GM19372 (cell line): ENCODE results near the gene EHBP1L1.

ENCODE experiments used
- ATAC-seq: cut with Tn5 transposase; IDR thresholded peaks from one replicate; pipeline ENCODE4 v1.9.1; 2021; ENCODE audit warnings: mild to moderate bottlenecking, low read depth, moderate library complexity; ENCODE audit not compliant: unreplicated experiment

Gene EHBP1L1

DNA sequence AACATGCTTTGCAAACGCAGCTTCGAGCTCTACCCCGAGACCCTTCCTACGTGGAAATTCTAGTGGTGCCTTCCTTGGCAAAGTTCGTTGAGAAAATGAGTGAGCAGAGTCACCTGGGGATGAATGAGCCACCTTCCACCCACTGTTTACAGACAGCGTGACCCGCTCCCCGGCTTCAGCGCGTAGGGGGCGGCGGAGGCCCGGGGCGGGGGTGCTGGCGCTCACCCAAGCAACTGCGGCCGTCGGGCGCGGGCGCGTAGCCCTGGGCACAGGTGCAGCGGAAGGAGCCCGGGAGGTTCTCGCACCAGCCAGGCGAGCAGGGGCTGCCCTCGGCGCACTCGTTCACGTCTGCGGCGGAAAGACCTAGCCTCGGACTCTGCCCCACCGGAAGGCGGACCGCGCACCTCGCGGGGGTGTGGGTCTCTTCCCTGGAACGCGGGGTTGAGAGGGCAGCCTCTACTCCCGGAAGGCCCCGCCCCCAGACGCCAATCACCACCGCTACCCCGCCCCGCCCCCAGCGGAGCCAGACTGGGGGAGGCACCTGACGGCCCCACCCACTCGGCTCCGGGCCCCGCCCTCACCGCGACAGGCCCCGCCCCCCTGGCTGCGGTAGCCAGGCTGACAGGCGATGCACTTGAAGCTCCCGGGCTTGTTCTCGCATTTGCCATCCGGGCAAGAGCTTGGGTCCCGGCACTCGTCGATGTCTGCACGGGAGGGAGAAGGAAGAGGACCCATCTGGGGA is 29.5 kb upstream of the EHBP1L1 start:
- ATAC-seq, result peak; percentile 81

DNA sequence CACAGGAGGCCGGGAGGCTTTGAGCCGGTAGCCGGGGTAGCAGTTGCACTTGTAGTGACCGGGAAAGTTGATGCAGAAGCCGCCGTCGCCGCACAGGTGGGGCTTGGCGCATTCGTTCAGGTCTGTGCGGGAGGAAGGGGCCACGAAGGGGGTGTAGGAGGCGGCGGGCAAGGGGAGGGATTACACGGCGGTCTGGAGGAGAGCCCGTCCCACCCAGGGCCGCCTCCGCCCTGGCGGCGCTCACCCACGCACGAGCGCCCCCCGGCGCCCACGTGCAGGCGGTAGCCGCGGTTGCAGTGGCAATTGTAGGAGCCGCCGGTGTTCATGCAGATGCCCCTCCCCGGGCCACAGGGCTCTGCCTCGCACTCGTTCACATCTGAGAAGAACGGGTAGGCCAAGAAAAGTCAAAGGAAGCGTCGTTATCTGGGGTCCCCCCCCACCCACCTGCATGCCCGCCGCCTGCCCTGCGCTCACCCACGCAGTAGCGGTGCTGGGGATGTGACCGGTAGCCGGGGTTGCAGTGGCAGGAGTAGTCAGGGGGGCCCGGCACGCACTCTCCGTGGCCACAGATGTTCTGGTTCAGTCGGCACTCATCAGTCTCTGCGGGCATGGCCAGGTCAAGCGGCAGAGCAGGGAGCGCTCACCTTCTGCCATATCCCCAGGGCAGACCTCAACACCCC is 28.3 kb upstream of the EHBP1L1 start:
- ATAC-seq, result no peak

DNA sequence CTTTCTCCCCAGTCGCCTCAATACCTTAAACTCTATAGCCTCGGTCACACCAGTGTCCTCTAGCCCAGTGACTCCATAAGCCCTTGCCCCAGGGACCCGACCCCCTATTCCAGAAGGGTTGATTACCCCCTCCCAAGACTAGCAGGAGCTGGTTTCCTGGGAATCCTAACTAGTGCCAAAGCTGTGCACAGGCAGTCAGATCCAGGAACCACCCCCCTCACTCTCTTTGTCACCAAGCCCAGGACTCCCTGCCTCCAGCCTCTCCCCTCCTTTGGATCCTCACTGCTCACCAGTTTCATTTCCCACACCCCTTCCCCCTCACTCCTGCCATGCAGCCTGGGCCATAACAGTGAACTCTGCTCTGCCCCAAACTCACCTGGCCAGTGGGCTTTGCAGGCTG is 27.5 kb upstream of the EHBP1L1 start:
- ATAC-seq, result no peak

DNA sequence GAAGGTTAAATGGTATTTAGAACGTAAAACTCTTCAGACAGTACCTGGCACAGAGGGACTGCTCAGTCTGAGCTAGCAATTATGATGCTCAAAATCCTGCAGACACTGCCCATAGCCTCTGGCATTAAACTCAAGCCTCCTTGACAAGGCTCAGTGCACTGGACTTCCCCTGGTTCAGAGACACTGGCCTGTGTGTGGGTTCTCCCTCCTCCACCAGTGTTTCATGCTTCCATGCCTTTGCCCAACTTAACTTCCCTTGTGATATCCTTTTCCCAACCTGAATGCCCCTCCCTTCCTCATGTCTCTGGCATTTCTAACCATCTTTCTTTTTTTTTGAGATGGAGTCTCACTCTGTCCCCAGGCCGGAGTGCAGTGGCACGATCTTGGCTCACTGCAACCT is 26.8 kb upstream of the EHBP1L1 start:
- ATAC-seq, result no peak

DNA sequence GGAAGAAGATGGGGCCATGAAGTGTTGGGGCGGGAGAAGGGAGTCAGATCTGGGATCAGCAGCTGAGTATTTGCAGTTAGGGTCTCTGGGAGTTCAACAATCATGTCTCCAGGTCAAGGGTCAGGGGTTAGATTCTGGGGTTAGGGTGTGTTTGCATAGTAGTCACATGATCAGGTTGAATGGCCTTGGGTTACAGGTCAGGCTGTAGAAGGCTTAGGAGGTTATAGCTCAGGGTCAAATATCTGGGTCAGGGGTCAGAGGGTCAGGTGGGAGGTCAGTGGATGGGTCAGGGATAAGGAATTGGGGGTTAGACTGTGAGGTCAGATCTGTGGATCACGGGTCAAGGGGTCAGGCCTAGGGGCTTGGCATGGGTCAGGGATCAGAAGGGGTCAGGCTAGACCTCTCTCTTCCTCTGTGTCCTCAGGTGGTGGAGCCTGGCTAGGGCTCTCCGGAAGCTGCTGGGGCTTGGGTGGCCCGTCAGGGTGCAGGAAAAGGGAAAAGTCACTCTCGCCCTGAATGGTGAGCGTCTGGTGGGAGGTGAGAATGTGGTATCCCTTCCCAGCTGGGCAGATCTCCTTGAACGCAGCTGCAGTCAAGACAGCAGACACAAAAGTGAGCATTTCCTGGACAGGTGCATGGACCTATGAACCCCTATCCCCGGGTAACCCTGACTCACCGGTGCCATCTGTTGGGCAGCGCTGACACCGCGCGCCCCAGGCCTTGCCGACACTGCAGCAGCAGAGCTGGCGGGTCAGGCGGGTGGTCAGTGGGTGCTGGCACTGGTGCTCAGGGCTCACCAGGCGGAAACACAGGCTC is 24.1 kb upstream of the EHBP1L1 start:
- peak; percentile 69 for ATAC-seq

DNA sequence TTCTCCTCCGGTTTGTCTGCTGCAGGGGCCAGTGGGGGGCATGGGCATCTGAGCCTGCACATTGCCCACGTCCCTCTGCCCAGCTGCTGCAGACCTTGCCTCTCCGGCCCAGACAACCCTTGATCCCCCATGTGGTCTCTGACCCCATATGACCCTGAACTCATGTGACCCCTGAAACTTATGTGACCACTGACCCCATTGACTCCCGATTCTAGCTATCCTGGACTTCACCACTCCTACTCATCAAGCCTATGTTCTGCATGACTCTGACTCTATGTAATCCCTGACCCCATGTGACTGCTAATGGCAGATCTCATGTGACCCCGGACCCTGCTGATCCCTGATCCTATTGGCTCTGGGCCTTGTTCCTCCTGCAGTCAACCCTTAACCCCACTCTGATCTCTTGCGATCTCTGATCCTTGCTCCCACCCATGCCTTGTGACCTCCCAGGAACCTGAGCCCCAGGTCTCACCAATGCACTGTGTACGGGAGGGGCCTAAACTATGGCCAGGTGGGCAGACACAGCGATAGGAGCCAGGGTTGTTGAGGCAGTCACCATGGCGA is 23.4 kb upstream of the EHBP1L1 start:
- ATAC-seq, result no peak

DNA sequence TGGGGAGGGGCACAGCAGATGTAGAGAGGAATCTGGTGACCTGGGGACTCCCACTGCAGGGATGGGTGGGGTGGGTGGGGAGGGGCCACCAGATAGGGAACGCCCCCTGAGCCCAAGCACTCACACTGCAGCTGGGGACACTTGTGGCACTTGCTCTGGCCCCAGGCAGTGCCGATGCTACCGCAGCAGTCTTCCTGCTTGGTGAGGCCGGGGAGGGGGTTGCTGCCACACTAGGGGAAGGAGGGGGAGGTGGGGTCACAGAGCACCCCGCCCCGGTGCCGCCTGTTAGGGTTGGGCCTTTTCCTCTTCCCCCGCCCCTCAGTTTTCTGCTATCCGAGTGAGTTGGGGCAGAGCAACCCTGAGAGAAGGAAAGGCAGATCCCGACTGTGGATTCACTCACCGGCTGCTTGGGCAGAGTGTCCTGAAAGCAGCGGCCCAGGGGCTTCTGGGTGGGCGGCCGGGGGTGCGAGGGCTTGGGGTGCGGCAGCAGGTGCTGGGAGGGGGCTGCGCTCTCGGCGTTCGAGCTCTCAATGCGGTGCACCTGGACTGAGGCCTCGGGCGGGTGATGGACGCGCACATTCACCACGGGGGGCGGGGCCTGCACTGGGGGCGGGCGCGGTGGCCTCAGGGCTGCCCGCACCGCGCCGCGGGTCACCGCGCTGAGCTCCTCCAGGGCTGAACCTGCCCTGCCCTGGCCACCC is 22.4 kb upstream of the EHBP1L1 start:
- ATAC-seq, result no peak

DNA sequence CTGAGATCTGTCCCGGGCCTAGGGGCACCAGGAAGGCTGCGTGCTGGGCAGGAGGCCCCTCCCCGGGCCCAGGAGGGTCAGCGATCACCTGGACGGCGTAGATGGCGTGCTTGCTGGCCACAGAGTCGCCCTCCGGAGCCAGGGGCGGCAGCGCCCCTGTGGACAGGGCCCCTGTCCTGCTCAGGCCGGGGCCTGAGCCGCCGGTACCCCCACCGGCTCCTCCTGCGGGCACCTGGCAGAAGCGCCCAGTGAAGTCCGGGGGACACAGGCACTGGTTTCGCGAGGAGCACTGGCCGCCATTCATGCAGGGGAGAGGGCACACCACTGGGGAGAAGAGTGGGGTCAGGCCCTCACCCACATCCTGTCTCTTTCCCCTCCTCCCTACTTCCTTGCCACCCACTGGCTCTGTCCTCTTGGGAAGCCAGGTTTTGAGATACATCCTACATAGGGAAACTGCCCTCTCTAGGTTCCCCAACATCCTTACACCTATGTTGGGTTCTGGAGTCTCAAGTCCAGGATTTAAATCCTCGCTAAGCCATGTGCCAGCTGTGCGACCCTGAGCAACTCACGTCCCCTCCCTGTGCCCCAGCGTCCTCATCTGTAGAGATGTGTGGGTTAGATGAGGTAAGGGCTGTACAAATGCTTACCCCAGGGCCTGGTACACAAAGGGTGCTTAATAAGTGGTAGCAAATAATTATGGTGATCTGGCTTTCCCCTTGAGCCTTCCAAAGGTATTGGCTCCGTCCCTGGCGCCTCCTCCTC is 21.6 kb upstream of the EHBP1L1 start:
- ATAC-seq, result no peak

DNA sequence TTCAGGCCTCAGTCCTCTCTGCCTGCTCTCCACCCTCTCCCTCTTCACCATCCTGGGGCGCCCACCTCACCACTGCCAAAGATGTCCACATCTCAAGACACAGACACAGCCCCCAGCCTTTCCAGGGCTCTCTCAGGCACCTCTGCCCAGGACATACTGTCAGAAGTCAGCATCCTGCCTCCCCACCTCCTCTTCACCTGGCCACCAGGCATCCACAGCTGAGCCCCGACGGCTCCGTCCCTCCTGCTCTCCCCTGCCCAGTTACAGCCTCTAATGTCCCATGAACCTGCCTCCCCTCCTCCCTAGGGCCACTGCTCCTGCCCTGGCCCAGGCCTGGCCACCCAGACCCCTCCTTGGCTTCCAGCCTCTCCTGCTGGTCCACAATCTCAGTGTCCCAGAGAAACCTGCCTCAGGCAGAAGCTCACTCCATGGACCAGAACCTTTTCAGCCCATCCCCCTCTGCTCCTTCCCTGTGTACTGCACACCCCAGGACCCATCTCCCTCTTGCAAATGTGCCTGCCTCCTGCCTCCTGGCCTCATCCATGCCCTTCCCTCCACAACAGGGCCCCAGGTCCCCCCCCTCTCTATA is 20.9 kb upstream of the EHBP1L1 start:
- ATAC-seq, result no peak

DNA sequence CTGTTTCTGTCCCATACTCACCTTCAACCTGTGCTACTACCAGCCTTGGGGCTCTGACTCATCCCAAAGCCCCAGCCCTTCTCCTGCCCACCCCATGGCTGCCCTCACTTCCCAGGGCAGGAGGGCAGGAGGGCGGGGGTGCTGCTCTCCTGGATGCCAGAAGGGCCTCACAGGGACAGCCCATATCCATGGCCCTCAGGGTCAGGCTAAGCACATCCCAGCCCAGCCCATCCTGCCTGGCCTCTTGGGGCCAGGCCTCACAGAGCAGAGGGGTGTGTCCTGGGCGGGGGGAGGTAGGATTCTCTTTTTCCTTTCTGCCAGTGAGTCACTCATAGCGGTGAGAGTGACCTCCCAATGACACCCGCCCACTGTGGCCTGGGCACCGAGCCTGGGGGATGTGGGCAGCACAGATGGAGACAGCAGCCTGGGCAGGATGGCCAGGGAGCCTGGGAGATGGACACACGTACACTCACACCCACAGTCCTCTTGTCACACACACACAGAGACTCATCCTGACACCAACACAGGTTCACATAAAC is 20.1 kb upstream of the EHBP1L1 start:
- ATAC-seq, result no peak

DNA sequence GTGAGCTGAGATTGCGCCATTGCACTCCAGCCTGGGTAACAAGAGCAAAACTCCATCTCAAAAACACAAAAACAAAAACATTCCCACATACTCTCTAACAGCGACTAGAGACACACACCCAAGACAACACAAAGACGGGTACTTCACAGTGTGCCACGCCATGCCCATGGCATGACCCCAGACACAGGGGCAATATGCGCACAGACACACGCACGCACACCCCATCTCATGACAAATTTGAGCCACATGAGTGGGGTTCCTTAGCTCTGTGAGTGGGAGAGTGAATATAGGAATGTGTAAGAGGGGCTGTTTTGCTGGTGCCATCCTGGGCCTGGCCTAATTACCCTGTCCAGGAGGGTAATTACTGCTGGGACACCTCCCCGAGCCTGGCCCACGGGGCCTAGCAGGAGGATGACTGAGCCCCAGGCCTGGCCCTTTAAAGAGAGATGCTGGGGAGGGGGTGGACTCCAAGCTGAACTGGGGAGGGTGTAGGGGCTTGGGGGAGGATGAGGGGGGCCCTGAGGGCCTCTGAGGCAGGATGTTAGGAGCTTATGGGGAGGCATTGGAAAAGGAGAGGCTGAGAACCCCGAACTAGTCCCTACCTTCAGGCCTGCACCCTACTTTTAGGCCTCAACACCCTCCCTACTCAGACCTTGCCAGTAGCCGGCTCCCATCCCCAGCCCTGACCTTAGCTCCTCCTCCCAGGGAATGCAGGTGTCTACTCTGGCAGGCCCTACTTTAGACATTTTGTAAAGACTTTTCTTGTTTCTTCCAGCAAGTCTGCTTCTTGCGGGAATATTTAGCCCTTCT is 19.2 kb upstream of the EHBP1L1 start:
- no peak for ATAC-seq

DNA sequence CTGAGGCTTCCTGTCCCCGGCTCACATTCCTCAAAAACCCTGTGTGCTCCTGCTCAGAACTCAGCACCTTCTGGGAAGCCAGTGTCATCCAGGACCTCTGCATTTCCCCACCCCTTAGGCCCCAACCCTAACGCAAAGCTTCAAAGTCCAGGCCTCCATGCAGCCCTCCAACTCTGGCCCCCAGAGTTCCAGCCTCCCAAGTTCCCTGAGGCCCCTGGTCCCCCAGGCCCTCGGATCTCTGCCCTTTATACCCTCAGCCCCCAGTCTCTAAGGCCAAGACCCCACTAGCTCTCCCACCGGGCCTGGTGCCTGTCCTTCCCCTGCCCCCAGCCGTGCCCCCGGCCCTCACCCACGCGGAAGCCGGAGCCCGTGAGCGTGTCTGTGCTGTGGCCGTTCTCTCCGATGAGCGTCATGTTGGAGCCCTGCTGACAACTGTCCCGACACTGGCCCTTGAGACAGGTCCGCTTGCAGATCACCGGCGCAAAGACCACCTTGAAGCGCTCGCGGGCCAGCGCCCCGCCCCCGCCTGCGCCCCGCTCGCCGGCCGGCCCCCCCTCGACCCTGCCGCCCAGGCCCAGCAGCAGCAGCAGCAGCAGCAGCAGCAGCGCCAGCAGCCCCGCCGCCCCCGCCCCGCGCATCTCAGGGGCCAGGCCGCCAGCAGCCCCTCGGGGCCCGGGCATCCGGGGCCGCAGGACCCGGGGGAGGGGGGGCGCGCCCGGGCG is 18.4 kb upstream of the EHBP1L1 start:
- no peak for ATAC-seq

DNA sequence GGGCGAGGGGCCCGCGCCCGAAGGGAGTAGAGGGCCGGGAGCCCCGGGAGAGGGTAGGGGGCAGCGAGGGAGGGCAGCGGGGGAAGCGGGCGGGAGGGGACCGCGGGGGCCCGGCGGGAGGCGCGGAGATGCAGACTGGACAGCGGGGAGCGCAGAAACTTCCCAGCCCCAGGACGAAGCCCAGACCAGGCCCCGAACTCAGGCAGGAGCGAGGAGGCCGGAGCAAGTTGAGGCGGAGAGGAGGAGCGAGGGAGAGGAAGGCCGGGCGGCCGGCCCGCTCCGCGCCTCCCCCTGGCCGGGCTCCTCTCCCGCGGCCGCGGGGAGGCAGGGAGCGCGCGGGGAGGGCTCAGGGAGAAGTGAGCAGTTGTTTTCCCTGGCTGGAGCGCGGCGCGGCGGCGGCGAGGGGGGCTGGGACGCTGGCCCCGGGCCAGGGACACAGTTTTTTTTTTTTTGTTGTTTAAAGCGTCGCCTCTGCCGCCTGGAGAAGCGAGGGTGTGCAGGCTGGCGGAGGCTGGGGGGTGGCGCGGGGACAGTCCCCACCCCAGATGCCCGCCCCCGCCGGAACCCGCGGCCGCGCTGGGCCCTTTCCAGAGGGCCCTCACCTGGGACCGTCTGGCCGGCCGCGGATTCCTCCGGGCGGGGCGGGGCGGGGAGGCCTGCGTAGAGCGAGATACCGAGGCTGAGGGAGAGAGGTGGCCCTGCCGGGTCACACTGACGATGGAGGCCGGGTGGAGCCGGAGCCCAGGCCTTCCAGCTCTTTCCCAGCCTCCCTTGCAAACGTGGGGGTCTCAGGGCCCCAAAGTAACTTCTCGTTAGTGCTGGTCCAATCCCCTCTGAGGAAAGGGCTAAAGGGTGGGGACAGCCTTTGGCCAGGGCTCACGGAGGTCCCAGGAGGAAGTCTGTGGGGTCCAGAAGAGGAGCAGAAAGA is 17.6 kb upstream of the EHBP1L1 start, which contains the start of gene LTBP3:
LTBP3 (minus strand) TSS at position 358 of the 928 bp plus-strand sequence. CDS start 400 bp downstream, outside the sequence.
- no peak for ATAC-seq

DNA sequence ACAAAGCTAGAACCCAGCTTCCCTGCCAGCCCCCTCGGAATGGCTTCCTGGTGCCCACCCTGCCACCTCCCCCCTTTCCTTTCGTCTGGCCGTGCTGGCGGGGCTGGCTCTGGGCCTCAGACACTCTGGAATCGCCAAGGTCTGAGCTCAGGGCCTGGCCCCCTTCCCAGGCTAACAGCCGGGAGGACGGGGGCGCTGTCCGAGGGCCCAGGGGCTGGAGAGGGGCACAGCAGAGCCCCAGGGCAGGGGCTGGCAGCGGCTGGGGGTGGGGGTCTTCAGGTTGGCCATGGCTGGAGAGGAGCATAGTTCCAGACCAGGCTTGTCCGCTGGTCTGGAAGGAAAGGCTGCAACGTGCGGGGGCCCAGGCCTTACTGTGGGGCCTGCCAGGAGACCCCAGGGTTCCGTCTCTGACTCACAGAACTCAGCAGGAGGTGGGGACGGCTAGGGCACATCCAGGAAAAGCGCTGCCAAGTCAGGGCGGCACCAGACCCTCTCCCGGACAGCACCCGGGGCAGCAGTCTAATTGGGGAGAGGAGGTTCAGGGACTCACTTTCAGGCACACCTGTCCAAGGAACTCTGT is 16.8 kb upstream of the EHBP1L1 start:
- no peak for ATAC-seq

DNA sequence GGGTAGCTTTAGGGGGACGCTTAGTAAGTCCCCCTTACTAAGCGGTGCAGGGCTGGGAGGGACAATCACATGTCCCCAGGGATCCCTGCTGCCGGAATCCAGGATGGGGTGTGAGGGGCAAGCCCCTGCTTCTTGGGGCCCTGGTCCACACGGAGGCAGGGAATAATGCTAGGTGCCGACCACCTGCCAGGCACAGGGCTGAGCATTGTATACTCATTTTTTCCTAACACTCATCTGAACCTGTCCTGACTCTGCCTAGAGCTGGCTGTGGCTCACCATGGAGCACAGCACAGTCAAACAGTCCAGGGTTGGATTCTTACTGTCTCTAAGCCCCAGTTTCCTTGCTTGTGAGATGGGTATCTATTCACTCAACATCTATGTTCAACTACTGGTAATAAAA is 16.3 kb upstream of the EHBP1L1 start:
- no peak for ATAC-seq

DNA sequence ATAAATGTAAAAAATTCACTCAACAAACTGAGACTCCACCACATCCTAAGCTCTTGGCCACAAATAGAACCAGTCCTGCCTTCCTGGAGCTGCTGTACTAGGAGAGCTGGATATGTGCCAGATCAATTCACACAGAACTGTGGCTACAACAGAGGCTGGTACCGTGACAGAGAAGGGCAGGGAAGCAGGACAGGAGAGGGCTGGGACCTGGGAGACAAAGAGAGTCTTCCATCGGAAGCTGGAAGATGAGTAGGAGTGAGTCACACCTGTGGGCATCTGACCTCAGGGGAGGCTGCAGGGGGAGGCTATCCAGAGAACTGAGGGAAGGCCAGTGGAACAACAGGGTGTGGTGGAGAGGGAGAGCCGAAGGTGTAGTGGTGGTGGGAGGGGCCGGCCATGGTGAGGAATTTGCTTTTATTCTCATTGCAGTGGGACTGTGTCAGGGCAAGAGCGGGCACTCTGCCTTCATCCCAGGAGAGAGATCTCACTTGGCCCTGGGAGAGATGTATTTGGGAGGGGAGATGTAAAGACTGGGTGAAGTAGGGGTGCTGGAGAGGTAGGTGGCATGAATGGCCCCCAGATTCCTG is 15.8 kb upstream of the EHBP1L1 start:
- ATAC-seq, result no peak
